ENCODE results near the gene PCMTD2.
"Not testable (repeated sequence)": the region's sequence is repeated elsewhere in the genome, so short reads cannot be mapped to it uniquely, and the experiment has no call there.

- TF ChIP-seq, protein P1, sequence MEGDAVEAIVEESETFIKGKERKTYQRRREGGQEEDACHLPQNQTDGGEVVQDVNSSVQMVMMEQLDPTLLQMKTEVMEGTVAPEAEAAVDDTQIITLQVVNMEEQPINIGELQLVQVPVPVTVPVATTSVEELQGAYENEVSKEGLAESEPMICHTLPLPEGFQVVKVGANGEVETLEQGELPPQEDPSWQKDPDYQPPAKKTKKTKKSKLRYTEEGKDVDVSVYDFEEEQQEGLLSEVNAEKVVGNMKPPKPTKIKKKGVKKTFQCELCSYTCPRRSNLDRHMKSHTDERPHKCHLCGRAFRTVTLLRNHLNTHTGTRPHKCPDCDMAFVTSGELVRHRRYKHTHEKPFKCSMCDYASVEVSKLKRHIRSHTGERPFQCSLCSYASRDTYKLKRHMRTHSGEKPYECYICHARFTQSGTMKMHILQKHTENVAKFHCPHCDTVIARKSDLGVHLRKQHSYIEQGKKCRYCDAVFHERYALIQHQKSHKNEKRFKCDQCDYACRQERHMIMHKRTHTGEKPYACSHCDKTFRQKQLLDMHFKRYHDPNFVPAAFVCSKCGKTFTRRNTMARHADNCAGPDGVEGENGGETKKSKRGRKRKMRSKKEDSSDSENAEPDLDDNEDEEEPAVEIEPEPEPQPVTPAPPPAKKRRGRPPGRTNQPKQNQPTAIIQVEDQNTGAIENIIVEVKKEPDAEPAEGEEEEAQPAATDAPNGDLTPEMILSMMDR (IDR thresholded peaks at IDR 0.05): not testable (repeated sequence)
- TF ChIP-seq EZH2 (IDR thresholded peaks at IDR 0.05): not testable (repeated sequence)
These were observed 36.6 kb downstream of the PCMTD2 start for GRCh38 chr20:64292167-64292566.
